GM19468 (cell line): ENCODE measurements around the gene FBXW5.

Experiments used
- ATAC-seq: cut with Tn5 transposase; IDR thresholded peaks from one replicate; pipeline ENCODE4 v1.9.1; 2021; ENCODE audit warnings: mild to moderate bottlenecking, moderate library complexity, moderate number of reproducible peaks; ENCODE audit not compliant: unreplicated experiment; ENCODE audit errors: extremely low read depth

The FBXW5 gene

DNA sequence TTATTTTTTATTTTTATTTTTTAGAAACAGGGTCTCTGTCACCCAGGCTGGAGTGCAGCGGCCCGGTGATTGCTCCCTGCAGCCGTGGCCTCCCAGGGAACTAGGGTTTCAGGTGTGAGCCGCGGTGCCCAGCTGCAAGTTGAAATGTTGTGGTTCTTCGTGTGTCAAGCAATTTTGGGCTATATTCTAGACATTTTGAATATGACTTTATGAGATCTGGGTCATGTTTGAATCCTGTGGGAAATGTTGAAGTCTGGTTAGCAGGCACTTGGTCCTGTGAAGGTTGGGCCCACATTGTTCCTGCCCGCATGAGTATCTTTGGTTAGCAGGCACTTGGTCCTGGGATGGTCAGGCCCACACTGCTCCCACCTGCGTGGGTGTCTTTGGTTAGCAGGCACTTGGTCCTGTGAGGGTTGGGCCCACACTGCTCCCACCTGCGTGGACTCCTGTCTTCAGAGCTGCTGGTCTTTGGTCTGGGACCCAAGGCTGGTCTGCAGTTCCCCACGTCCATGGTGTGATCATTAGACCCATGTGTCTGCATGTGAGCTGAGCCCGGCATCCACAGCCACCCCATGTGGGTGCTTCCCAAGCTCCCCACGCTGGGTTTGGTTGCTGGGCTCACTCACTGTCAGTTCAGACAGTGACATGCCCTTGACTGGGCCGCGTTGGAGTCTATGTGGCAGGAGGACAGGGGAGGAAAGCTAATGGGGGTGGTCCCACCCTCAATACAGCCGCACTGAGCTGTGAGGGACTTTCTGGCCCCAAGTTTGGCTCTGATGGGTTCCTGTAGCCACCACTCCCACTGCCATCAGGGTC lies 7.1 kb downstream of the FBXW5 start:
- no peak for ATAC-seq

DNA sequence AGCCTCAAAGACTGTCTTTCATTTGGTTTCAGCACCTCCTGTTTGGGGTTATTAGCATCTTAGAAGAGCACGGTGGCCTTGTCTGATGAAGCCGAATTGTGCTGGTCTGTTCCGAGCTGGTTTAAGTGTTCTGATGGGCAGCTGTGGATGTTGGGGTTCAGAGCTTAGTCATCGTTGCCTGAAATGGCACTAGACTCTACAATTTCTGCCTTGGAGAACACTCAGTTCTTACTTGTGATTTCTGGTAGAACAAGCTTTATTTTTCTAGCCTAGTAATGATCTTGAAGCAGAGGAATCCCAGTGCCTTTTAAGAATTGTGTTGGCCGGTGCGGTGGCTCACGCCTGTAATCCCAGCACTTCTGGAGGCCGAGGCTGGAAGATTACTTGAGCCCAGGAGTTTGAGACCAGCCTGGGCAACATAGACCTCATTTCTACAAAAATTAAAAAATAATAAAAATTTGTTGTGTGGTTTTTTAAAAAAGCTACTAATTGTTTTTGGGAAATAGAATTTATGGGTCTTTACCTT lies 7.8 kb downstream of the FBXW5 start:
- ATAC-seq: no peak

DNA sequence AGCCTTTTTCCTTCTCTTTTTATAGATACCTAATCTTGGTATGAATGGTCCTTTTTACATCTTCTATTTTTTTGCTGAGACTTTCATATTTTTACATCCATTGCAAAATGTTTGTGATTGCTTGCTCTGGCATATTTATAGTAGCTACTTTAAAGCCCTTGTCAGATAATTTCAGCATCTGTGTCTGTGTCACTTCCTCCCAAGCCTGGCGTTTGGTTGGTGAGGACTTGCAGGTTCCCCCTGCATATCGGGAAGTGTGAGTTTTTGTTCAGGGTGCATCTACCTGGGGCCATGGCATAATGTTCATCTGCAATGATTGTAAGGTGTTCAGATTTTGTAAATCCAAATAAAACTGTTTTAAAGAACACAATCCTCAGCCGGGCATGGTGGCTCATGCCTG lies 8.9 kb downstream of the FBXW5 start:
- ATAC-seq: no peak

DNA sequence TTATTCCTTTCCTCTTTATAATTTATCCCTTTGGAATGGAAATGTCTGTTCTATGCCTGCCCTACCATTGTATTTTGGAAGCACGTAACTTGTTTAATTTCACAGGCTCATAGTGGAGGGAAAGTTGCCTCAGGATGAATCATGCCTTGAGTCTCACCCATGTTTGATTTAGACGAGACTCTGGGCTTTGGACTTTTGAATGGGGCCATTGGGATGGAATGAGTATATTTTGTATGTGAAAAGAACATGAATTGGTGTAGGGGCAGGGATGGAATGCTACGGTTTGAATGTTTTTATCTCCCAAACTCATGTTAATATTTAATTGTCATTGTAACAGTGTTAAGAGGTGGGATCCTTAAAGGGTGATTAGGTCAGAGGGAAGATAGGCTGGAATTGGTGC lies 10.3 kb downstream of the FBXW5 start:
- no peak for ATAC-seq

DNA sequence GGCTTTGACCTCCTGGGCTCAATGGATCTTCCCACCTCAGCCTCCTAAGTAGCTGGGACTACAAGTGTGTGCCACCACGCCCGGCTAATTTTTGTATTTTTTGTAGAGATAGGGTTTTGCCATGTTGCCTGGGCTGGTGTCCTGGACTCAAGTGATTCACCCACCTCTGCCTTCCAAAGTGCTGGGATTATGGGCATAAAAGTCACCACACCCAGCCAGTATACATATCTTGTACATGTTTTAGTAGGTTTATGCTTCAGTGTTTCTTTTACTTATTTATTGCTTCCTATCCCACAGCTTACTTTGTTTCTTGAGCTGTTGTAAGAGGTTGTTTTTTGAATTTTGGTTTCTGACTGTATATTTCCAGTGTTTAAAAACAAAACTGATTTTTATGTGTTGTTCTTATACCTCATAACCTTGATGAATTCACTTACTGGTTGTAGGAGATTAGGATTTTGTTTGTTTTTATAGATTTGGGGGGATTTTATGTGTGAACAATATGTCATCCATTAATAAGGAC lies 12.9 kb downstream of the FBXW5 start:
- no peak for ATAC-seq

DNA sequence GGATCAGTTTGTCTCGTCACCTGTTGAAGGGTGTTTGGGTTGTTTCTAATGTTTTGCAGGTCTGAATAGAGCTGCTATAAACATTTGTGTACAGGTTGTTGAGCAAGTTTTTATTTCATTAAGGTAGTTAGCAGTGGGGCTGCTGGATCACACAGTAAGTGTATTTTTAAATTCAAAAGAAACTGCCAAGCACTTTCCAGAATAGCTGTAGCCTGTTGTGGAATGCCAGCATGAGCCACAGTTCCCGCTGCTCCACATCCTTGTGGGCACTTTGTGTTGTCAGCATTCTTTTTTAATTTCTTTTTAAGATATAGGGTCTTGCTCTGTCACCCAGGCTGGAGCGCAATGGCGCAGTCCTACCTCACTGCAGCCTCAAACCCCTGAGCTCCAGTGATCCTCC lies 14.5 kb downstream of the FBXW5 start:
- ATAC-seq: no peak

DNA sequence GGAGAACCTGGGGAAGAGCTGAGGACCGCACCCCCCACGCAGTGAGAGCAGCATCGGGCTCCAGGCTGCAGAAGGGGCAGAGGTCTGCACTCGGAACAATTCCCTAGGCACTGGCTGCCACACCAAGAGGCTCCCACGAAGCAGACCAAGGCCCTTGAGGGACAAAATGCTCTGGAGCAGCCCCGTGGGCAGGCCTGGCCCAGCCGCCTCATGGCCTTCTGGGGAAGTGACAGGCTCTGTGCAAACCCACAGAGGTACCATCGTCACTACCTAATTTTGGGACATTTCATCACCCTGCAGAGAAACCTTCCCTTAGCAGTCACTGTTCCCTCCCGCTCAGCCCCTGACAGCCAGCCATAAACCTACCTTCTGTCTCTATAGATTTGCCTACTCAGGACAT lies 15.9 kb downstream of the FBXW5 start:
- ATAC-seq: no peak

DNA sequence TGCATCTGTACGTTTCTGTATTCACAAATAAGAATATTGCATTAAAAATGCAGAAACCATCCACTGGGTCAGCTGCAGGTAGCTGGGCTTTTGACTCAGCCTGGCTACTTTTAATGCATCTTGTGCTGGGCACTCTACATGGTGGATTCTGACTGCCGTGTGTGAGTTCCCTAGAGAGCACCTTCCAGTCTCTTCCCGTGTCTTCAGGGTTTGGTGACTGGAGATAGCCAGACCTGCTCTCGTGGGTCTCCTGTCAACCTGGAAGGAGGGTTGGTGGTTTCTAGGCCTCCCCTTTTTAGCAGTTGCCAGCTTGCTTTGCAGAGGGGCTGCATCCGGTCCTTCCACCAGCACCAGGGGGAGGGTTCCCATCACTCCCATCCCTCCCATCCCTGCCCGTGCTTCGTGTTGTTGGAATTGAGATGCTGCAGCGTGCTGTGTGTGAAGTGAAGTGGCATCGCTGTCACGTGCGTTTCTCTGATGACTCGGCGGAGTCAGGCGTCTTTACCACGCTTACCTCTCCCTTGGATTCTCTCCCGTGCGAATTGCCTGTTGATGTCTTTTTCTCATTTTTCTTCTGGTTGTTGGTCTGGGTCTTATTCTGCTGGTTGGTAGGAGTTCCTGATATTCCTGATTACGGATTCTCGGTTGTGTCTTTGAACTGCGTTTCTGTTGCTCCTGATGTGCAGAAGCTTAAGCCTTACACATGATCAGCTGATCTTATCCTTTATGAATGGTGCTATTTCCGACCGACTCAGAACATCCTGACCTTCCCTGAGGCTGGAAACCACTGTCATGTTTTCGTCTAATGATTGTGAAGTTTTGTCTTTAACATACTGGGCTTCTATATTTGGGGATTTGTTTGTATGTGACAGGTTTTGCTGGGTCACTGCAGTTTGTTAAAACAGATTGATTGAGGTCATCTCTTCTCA lies 16.9 kb downstream of the FBXW5 start:
- ATAC-seq: no peak

DNA sequence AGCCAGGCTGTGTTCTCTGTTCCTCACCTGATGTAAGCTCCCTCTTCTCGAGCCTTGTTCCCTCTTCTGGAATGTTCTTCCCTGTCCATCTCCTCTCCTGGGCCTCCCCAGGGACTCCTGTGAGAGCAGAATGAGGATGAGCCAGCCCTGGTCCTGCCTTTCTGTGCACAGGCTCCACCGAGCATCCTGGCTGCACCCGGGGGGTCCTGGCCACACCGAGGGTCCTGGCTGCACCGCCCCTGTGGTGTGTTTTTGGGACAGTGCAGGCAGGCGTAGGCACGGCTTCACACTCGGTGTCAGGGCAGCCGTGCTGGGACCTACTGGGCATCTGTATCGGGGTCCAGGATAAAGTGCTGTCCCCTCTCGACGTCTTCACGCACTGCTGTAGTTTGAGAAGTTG lies 17.8 kb downstream of the FBXW5 start:
- ATAC-seq: no peak

DNA sequence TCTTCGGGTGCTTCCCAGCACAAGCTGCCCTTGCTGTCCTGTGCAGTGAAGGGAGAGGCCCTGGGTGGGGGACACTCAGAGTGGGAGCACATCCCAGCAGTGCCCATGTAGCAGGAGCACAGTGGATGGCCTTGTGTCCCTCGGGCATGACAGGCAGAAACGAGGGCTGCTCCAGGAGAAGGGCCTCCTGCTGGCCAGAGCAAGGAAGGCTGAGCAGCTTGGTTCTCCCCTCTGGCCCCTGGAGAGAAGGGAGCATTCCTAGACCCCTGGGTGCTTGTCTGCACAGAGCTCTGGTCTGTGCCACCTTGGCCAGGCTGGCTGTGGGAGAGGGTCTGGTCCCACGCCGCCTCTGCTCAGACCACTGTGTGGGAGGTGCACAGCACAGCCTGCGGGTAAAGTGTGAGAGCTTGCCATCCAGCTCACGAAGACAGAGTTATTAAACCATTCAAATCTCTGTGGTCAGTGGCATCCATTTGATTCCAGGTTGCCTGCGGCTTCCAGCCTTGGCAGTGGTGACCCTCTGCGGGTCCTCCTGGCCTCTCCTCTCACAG lies 18.3 kb downstream of the FBXW5 start:
- ATAC-seq: no peak

DNA sequence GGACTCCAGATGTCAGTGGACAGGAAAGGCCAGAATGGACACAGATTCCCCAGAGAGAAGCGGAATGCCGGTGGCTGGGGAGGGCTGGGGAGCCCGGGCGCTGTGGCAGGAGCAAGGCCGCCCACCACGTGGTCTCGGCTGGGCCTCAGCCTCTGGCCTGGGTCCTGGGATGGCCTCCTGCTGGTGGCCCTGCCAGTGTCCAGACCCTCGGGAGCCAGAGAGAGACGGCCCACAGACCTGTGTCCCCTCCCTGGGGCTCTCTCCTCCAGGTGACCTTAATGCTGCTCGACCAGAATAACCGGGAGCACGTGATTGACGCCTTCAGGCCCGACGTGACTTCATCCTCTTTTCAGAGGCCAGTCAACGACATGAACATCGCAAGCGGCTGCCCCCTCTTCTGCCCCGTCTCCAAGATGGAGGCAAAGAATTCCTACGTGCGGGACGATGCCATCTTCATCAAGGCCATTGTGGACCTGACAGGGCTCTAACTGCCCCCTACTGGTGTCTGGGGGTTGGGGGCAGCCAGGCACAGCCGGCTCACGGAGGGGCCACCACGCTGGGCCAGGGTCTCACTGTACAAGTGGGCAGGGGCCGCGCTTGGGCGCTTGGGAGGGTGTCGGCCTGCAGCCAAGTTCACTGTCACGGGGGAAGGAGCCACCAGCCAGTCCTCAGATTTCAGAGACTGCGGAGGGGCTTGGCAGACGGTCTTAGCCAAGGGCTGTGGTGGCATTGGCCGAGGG lies 19.0 kb downstream of the FBXW5 start:
- no peak for ATAC-seq

DNA sequence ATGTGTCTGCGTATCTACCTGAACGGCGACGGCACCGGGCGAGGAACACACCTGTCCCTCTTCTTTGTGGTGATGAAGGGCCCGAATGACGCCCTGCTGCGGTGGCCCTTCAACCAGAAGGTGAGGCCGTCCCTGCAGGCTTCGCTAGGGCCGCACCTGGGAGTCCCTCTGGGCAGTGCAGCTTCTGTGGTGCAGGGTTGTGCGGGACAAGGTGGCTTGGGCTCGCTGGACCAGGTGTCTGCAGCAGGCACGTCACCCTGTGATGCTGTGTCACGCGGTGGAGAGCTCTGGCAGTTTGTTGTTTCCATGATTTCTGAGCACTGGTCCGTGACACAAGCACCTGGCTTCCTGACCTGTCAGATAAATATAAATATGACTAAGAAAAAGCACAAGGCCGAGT lies 20.7 kb downstream of the FBXW5 start:
- no peak for ATAC-seq

DNA sequence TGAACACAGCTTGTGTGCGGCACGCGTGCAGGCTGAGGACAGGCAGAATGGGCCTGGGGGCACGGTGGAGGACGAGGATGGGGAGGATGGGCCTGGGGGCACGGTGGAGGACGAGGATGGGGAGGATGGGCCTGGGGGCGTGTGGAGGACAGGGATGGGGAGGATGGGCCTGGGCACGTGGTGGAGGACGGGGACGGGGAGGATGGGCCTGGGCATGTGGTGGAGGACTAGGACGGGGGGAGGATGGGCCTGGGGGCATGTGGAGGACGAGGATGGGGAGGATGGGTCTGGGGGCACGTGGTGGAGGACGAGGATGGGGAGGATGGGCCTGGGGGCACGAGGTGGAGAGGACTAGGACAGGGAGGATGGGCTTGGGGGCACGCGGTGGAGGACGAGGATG lies 22.0 kb downstream of the FBXW5 start:
- ATAC-seq: no peak

DNA sequence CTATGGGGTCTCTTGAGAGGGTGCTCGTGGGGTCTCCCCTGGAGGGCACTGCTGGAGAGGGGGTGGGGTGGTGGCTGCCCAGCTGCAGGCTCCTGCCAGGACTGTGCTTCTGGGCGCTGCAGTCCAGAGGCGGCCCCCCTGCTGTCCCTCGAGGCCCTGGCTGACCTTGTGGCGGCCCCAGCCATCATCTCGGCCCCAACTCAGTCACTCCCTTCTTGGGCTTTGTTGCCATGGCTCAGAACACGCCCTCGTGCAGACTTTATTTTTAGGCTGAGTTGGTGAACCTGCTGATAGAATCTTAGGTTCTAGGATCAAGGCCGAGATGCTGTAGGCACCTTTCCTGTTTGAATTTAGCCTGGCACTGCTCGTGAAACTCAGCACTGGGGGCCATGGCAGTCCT lies 22.8 kb downstream of the FBXW5 start:
- no peak for ATAC-seq

DNA sequence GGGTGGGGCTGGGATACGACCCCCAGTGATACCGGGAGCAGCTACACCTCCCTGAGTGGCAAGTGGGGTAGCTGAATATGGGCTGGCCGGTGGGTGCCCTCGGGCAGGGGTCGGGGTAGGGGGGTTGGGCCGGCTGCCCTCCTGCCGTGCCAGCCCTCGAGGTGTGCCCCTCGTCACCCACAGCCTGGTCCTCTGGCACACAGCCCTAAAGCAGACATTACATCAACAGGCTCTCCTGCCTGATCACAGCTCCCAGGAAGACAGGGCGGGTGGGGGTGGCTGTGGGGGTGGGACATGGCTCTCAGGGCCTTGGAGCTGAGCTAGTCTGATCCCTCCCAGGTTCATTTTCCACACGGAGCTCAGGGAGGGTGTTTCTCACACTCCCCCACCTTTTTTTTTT lies 23.2 kb downstream of the FBXW5 start:
- ATAC-seq: no peak

DNA sequence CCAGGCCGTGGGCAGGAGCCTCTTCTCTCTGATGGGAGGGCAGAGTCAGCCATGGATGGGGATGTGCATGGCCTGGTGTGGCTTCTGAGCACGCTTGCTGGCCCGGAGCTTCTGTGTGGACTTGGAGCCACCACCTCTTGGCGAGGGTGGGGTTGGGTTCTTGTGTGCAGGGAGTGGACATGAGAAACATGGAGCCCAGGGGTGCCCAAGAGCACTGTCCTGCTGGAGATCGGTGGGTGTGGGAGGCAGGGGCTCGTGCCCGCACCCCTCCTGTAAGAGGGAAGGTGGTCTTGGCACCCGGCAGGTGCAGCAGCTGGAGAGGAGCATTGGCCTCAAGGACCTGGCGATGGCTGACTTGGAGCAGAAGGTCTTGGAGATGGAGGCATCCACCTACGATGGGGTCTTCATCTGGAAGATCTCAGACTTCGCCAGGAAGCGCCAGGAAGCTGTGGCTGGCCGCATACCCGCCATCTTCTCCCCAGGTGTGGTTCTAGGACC lies 23.8 kb downstream of the FBXW5 start:
- ATAC-seq: no peak

DNA sequence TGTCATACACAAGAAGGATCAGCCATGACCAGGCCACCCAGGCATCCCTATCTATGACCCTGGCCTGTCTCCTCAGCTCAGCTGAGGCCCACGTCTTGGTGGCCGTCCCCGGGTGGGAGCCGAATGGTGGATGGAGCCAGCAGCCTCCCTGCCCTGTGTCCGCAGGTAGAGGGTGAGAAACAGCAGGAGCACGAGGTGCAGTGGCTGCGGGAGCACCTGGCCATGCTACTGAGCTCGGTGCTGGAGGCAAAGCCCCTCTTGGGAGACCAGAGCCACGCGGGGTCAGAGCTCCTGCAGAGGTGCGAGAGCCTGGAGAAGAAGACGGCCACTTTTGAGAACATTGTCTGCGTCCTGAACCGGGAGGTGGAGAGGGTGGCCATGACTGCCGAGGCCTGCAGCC lies 24.5 kb downstream of the FBXW5 start:
- ATAC-seq: no peak

DNA sequence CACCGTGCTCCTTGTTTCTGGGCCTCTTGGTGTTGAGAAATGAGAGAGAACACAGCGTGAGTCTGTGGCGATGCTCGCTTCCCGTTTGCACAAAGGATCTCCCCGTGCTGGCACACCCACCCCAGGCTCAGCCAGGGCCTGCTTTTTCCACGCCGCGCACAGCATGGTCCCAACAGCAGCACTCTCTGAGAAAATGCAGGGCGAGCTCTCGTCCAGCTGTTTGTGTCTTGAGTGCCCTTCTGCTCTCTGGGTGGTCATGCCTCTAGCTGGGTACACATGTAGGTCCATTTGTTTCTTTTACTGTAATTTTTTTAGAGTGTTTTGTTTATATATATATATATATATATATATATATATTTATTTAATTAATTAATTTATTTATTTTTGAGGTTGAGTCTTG lies 26.6 kb downstream of the FBXW5 start:
- ATAC-seq: no peak

DNA sequence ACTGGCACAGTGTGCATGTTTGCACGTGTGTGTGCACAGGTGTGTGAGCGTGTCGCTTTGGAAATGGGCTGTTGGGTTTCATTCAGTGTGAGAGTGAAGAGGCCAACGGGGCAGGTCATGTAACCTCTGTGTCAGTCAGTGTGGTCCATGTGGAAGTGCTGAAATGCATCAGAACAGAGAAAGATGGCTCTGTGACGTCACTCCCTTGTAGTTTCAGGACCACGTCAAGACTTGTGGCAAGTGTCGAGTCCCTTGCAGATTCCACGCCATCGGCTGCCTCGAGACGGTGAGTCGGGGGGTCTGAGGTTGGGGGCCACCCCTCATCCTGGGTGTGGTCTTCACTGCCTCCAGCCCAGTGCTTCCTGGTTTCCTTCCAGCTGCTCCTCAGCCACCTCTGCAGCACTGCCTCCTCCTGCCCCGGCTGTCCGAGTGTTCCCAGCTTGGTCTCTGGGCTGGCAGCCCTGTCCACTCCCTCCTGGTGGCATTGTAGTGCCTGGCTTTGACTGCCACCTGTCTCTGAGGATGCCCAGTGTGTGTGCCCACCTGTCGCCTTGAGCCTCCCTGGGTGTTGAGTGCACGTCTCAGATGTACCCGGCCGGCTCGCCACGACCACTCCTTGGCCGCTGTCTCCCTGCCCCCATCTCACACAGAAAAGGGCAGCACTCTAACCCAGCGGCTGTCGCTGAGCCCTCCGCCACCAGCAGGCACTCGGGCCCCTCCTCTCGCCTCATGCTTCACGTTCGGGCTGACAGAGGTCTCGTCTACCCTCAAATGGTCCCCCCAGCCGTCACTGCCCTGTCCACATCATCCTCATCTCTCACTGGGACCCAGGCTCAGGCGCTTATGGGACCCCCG lies 28.0 kb downstream of the FBXW5 start:
- no peak for ATAC-seq
